Keratinocyte (primary cell): ENCODE measurements around the gene VPS37C. TPM values are rescaled to one million over a fixed set of nuclear protein-coding genes. Genes with fewer than 3 reads are reported as not detected.
"Not testable (repeated sequence)": the region's sequence is repeated elsewhere in the genome, so short reads cannot be mapped to it uniquely, and the experiment has no call there.

Experiments used
- DNase-seq: peaks from one replicate; pipeline ENCODE4 v3.0.0-alpha.2; 2011; ENCODE audit warnings: low read depth, missing footprints, low spot score
- FAIRE-seq: peaks from 2 replicates; lab custom pipeline; 2011; peaks lifted over from hg19 to GRCh38; lab: Jason Lieb, UNC
- H2AFZ ChIP-seq: 2 replicates; pipeline ENCODE4 v1.6.0; 2012; ENCODE audit warnings: low read length, control low read depth, inconsistent platforms; ENCODE audit not compliant: control insufficient read depth
- H3K27ac ChIP-seq: 2 replicates; pipeline ENCODE4 v1.5.1; 2011; ENCODE audit warnings: low read length; ENCODE audit not compliant: control insufficient read depth, insufficient read depth
- H3K27me3 ChIP-seq: 3 replicates; pipeline ENCODE4 v1.6.0; 2011; ENCODE audit warnings: low read length; ENCODE audit not compliant: control insufficient read depth, insufficient read depth; ENCODE audit errors: extremely low read depth
- H3K36me3 ChIP-seq, 2 experiments: 2 replicates in 1 of 2; 3 replicates in 1 of 2; pipeline ENCODE4 v1.5.1; 2011; ENCODE audit warnings: low read length in 2 of 2, mild to moderate bottlenecking in 1 of 2; ENCODE audit not compliant: control insufficient read depth in 2 of 2, insufficient read depth in 2 of 2; ENCODE audit errors: extremely low read depth in 1 of 2
- H3K4me1 ChIP-seq: 3 replicates; pipeline ENCODE4 v1.5.1; 2011; ENCODE audit warnings: low read length; ENCODE audit not compliant: control insufficient read depth, insufficient read depth; ENCODE audit errors: extremely low read depth
- H3K4me2 ChIP-seq: 3 replicates; pipeline ENCODE4 v1.6.0; 2011; ENCODE audit warnings: low read depth, low read length; ENCODE audit not compliant: control insufficient read depth, insufficient read depth; ENCODE audit errors: extremely low read depth
- H3K4me3 ChIP-seq, 3 experiments: fragments of 200-600 bp in 1 of 3; sonication (generic) in 1 of 3; 2 replicates in 2 of 3; 3 replicates in 1 of 3; pipeline ENCODE4 v1.5.1; 2011 to 2016; ENCODE audit warnings: low read length in 3 of 3, mild to moderate bottlenecking in 3 of 3, control low read depth in 2 of 3, inconsistent platforms in 1 of 3, low read depth in 1 of 3, mixed read lengths in 1 of 3, mixed run types in 1 of 3, moderate library complexity in 1 of 3; ENCODE audit not compliant: control insufficient read depth in 2 of 3, insufficient read depth in 2 of 3; ENCODE audit errors: extremely low read depth in 1 of 3
- H3K79me2 ChIP-seq: 2 replicates; pipeline ENCODE4 v1.6.0; 2012; ENCODE audit warnings: low read length; ENCODE audit not compliant: control insufficient read depth, insufficient read depth
- H3K9ac ChIP-seq: 3 replicates; pipeline ENCODE4 v1.6.0; 2011; ENCODE audit warnings: low read length; ENCODE audit not compliant: control insufficient read depth, insufficient read depth; ENCODE audit errors: extremely low read depth
- H3K9me1 ChIP-seq: 3 replicates; pipeline ENCODE4 v1.6.0; 2011; ENCODE audit warnings: low read length; ENCODE audit not compliant: control insufficient read depth, insufficient read depth; ENCODE audit errors: extremely low read depth
- H3K9me3 ChIP-seq: 2 replicates; pipeline ENCODE4 v1.5.1; 2012; ENCODE audit warnings: low read depth, low read length; ENCODE audit not compliant: control insufficient read depth
- H4K20me1 ChIP-seq: 3 replicates; pipeline ENCODE4 v1.6.0; 2011; ENCODE audit warnings: low read length; ENCODE audit not compliant: control insufficient read depth, insufficient read depth; ENCODE audit errors: extremely low read depth
- CTCF ChIP-seq, 3 experiments: IDR thresholded peaks in 1 of 3; conservative IDR thresholded peaks in 1 of 3; optimal IDR thresholded peaks in 1 of 3; 2 replicates in 2 of 3; 3 replicates in 1 of 3; pipeline versions ENCODE3 to v1.5.1; 2011; ENCODE audit warnings: low read length in 3 of 3, mild to moderate bottlenecking in 3 of 3, moderate library complexity in 2 of 3, control low read depth in 1 of 3, inconsistent platforms in 1 of 3; ENCODE audit not compliant: insufficient read depth in 2 of 3; ENCODE audit errors: extremely low read depth in 1 of 3
- EZH2 ChIP-seq: IDR thresholded peaks from one replicate; pipeline ENCODE4 v1.6.1; 2012; ENCODE audit warnings: inconsistent platforms, mild to moderate bottlenecking, low read length, moderate library complexity
- dilution Hi-C: fragments of 300-500 bp; cut with MboI; formaldehyde crosslinking; loops from one replicate; pipeline ENCODE4 v1.7.0; 2020; ENCODE audit warnings: low sequenced_read_pairs; ENCODE audit not compliant: extremely low pct_ligation_motif_present
- polyA plus RNA-seq, 5 experiments: library from polyadenylated mRNA; depleted of rRNA in 3 of 5; stranded (reverse) in 3 of 5; stranded (forward) in 1 of 5; unstranded in 1 of 5; fragments of >200 nt; gene quantifications; 1 replicate in 1 of 5; 2 replicates in 3 of 5; 3 replicates in 1 of 5; pipeline versions ENCODE4 v1.2.1 to v1.2.3, GENCODE V29; 2011 to 2012; ENCODE audit warnings: missing spikeins in 2 of 5, low read depth in 1 of 5, low replicate concordance in 1 of 5

The VPS37C gene
- polyA plus RNA-seq, 1 donor (not counting 4 experiments of a cell fraction or from before 2014, with no cell fraction given), result 8.0 TPM

GRCh38 chr11:61095021-61095420 lies 66.2 kb downstream of the VPS37C start:
- FAIRE-seq (no peak), DNase-seq (no peak)
- H3K79me2 ChIP-seq, result no peaks in the 10 kb centered on the region
- H3K4me3 ChIP-seq, result no peak overlapping the region
- no peaks in the 10 kb centered on the region for H3K4me1 ChIP-seq
- dilution Hi-C loops, result no loop called here
- H2AFZ ChIP-seq, result no peak overlapping the region
- H3K27me3 ChIP-seq, result no peaks in the 10 kb centered on the region
- no peak overlapping the region for H3K4me2 ChIP-seq
- no peaks in the 10 kb centered on the region for H3K36me3 ChIP-seq
- no peak overlapping the region for H3K27ac ChIP-seq
- no peak for TF ChIP-seq EZH2
- TF ChIP-seq CTCF (optimal IDR thresholded peaks at IDR 0.05 in 1 of 3, IDR thresholded peaks at IDR 0.05 in 1 of 3, conservative IDR thresholded peaks at IDR 0.05 in 1 of 3; ENCODE audit: extremely low read depth in 1 of 3, insufficient read depth in 2 of 3, low read length in 3 of 3), result no peak
- H4K20me1 ChIP-seq, result no peaks in the 10 kb centered on the region
- no peaks in the 10 kb centered on the region for H3K9me1 ChIP-seq
- no peak overlapping the region for H3K9ac ChIP-seq
- H3K9me3 ChIP-seq, result no peaks in the 10 kb centered on the region

- H3K79me2 ChIP-seq, FAIRE-seq, dilution Hi-C loops, H3K27me3 ChIP-seq, H3K4me1 ChIP-seq, H3K9ac ChIP-seq, DNase-seq, H3K4me3 ChIP-seq, H3K9me3 ChIP-seq, H3K36me3 ChIP-seq, H3K4me2 ChIP-seq, H3K27ac ChIP-seq, H2AFZ ChIP-seq, H4K20me1 ChIP-seq, H3K9me1 ChIP-seq: not testable (repeated sequence)
Observed at GRCh38 chr11:61094167-61094566, 67.1 kb downstream of the VPS37C start.
